Nephron (organoid): ENCODE measurements around the gene PAX9.
A peak's percentile ranks its signal among the peaks of the same experiment; 100 is the strongest.

Experiments
- H3K27ac Mint-ChIP-seq, 3 experiments: 2 replicates each; pipeline ENCODE4 v1.8.0; 2020; ENCODE audit warnings: mixed read lengths in 3 of 3, mild to moderate bottlenecking in 2 of 3, moderate library complexity in 1 of 3
- H3K27me3 Mint-ChIP-seq: 2 replicates; pipeline ENCODE4 v1.8.0; 2021; ENCODE audit warnings: low read depth, mild to moderate bottlenecking, moderate library complexity, mixed read lengths
- H3K36me3 Mint-ChIP-seq: 2 replicates; pipeline ENCODE4 v1.8.0; 2020; ENCODE audit warnings: low read depth, mixed read lengths
- H3K4me1 Mint-ChIP-seq: 2 replicates; pipeline ENCODE4 v1.8.0; 2020; ENCODE audit warnings: mixed read lengths
- H3K4me3 Mint-ChIP-seq, 3 experiments: 2 replicates each; pipeline ENCODE4 v1.8.0; 2020; ENCODE audit warnings: mild to moderate bottlenecking in 3 of 3, mixed read lengths in 3 of 3, moderate library complexity in 2 of 3
- H3K9me3 Mint-ChIP-seq: 2 replicates; pipeline ENCODE4 v1.8.0; 2020; ENCODE audit warnings: mixed read lengths
- TF ChIP-seq, protein P1 (sequence below), 3 experiments: fragments of 200-600 bp; sonication (generic); IDR thresholded peaks; one replicate each; pipeline ENCODE4 v1.5.0; 2021; ENCODE audit warnings: antibody characterized with exemption in 3 of 3; ENCODE audit not compliant: unreplicated experiment in 3 of 3

Gene PAX9

DNA sequence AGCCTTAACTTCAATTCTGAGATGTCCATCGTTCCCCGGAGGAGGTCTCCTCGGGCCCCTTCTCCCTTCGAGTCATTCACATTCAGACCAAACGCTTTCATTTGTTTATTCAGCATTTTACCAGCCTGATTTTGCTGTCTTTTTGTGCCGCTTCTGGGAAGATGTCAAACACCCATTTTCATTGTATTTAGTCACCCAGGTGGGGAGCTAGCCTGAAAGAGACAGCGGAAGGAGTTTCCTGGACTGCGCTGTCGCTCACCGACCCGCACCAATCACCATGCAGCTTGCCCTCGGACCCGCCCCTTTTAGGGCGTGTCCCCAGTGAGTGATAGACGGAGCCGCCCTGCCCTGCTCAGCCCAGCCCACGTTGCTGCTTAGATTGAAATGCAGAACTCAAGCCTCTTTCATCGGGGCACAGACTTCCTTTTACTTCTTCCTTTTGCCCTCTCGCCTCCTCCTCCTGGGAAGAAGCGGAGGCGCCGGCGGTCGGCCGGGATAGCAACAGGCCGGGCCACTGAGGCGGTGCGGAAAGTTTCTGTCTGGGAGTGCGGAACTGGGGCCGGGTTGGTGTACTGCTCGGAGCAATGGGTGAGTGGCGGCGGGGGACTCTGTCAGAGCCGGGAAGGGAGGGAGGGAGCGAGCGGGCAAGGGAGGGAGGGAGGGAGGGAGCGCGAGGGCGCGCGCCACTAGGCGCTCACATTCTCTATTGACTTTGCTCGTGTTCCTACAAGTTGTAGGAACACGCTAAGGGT lies at the start of gene PAX9:
TSS of gene PAX9 (plus strand) at position 355 of the 752 bp plus-strand sequence. CDS start at position 585, 230 bp downstream.
- H3K36me3 Mint-ChIP-seq = no peaks in the 10 kb centered on the region
- H3K4me1 Mint-ChIP-seq = peaks cover 50% of the 10 kb centered on the region
- H3K4me3 Mint-ChIP-seq = peak within 1 kb of the TSS; percentile 84 to 86 (median 85)
- H3K27ac Mint-ChIP-seq = peak within 1 kb of the TSS in 1 of 3 experiments; percentile 23
- TF ChIP-seq, protein P1, sequence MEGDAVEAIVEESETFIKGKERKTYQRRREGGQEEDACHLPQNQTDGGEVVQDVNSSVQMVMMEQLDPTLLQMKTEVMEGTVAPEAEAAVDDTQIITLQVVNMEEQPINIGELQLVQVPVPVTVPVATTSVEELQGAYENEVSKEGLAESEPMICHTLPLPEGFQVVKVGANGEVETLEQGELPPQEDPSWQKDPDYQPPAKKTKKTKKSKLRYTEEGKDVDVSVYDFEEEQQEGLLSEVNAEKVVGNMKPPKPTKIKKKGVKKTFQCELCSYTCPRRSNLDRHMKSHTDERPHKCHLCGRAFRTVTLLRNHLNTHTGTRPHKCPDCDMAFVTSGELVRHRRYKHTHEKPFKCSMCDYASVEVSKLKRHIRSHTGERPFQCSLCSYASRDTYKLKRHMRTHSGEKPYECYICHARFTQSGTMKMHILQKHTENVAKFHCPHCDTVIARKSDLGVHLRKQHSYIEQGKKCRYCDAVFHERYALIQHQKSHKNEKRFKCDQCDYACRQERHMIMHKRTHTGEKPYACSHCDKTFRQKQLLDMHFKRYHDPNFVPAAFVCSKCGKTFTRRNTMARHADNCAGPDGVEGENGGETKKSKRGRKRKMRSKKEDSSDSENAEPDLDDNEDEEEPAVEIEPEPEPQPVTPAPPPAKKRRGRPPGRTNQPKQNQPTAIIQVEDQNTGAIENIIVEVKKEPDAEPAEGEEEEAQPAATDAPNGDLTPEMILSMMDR (IDR thresholded peaks at IDR 0.05; ENCODE audit: unreplicated experiment in 3 of 3) = no peak
- peaks cover 99% of the 10 kb centered on the region for H3K27me3 Mint-ChIP-seq
- H3K9me3 Mint-ChIP-seq = peaks cover 2% of the 10 kb centered on the region

DNA sequence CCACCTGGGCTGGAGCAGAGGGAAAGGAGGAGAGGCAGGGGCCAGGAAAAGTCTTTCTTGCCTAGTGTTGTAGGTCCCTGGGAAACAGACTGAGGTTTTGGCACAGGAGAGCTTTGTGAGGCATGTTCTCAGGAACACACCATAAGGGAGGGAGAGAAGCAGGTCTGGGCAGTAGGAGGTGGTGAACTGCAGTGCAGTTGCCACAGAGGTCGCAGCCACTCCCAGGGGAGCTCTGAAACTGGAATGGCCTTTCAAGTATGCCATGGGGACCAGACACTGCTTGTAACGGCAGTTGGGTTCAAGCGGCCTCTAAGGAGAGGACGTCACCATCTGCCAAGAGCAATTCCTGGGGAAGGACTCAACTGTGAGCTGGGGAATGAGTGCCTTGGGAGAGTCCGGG lies 43.8 kb upstream of the PAX9 start:
- Mint-ChIP-seq H3K9me3 (peaks cover 8% of the 10 kb centered on the region), H3K4me1 (no peaks in the 10 kb centered on the region), H3K27me3 (peaks cover 13% of the 10 kb centered on the region), H3K4me3 (no peak overlapping the region), H3K36me3 (no peaks in the 10 kb centered on the region), H3K27ac (no peak overlapping the region)
- TF ChIP-seq, protein P1 (IDR thresholded peaks at IDR 0.05; ENCODE audit: unreplicated experiment in 3 of 3) = no peak

DNA sequence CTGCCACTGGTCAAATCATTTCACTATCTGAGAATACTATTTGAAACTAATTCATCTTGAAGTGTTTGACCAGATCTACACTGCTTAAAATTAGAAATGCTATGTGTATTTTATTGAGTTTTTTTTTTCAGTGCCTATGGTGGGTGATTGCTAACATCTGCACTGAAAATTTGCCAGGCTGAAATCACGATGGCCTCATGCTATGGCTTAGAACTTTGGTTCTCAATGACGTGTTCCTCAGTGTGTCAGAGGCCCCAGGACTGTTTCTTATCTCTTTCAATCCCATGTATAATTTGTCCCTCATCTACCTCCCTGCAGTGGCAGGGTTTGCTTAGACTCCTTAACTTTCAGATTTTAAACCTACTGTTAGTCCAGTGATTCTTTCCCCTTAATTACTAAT lies 43.0 kb upstream of the PAX9 start:
- H3K27me3 Mint-ChIP-seq = peaks cover 13% of the 10 kb centered on the region
- no peaks in the 10 kb centered on the region for H3K4me1 Mint-ChIP-seq
- no peak overlapping the region for H3K4me3 Mint-ChIP-seq
- TF ChIP-seq, protein P1 (IDR thresholded peaks at IDR 0.05; ENCODE audit: unreplicated experiment in 3 of 3) = no peak
- H3K36me3 Mint-ChIP-seq = no peaks in the 10 kb centered on the region
- no peak overlapping the region for H3K27ac Mint-ChIP-seq
- peaks cover 8% of the 10 kb centered on the region for H3K9me3 Mint-ChIP-seq

DNA sequence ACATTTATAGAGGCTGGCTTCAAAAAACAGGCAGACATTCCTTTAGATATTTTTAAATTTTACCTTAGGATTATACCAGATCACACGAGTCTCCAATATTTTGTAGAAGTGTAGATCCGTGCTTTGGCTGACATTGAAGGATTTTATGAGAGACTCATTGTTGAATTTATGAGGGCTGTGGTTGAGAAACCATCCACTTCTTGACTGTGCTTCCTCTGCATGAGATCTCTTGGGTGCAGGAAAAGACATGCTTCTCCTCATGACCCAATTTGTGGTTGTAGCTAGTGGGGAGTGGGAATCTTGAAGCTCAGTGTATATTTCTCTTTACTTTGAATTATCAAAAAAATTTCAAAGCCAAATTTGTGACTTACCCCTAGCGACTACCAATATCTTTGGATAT lies 42.5 kb upstream of the PAX9 start:
- TF ChIP-seq, protein P1 (IDR thresholded peaks at IDR 0.05; ENCODE audit: unreplicated experiment in 3 of 3) = no peak
- H3K9me3 Mint-ChIP-seq = peaks cover 8% of the 10 kb centered on the region
- no peaks in the 10 kb centered on the region for H3K4me1 Mint-ChIP-seq
- no peak overlapping the region for H3K27ac Mint-ChIP-seq
- no peak overlapping the region for H3K4me3 Mint-ChIP-seq
- H3K36me3 Mint-ChIP-seq = no peaks in the 10 kb centered on the region
- H3K27me3 Mint-ChIP-seq = peaks cover 8% of the 10 kb centered on the region

DNA sequence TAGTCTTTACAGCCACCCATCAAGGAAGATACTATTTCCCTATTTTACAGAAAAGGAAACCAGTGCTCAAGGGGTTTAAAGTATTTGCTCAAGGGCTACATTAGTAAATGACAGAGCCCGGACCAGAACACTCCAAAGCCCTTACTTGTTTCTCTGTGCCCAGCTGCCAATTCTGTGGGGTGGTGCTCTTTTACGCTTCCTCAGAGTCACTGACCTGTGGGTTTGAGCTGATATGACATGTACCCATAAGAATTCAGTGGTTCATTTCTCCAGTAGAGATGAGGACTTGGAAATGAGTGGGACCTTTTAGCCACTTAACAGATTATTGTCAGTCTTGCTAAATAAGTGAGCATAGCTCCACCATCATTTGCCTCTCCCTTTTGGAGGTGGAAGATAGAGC lies 41.8 kb upstream of the PAX9 start:
- no peaks in the 10 kb centered on the region for H3K4me1 Mint-ChIP-seq
- no peak overlapping the region for H3K4me3 Mint-ChIP-seq
- no peak overlapping the region for H3K27ac Mint-ChIP-seq
- no peaks in the 10 kb centered on the region for H3K36me3 Mint-ChIP-seq
- peaks cover 8% of the 10 kb centered on the region for H3K9me3 Mint-ChIP-seq
- peaks cover 8% of the 10 kb centered on the region for H3K27me3 Mint-ChIP-seq
- TF ChIP-seq, protein P1 (IDR thresholded peaks at IDR 0.05; ENCODE audit: unreplicated experiment in 3 of 3) = no peak

DNA sequence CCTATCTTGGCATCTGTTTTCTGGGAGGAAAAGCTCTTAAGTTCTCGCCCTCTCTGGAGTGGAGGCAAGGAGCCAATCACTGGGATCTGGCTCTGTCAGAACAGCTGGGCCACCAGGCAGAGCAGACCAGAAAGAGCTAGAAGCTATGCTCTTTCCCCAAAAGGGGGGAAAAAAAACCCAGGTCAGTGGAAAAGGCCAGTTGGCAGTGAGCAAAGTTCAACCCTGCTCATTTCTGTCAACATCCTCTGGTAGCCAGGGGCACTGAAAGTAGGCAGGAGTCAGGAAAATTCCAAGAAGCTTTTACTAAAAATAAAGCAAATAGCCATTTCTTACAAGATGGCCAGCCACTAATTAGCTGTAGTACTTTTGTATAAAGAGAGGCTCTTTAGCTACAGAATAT lies 36.6 kb upstream of the PAX9 start:
- H3K27me3 Mint-ChIP-seq = peaks cover 18% of the 10 kb centered on the region
- H3K9me3 Mint-ChIP-seq = peaks cover 6% of the 10 kb centered on the region
- no peaks in the 10 kb centered on the region for H3K4me1 Mint-ChIP-seq
- no peak overlapping the region for H3K4me3 Mint-ChIP-seq
- H3K27ac Mint-ChIP-seq = no peak overlapping the region
- no peaks in the 10 kb centered on the region for H3K36me3 Mint-ChIP-seq
- TF ChIP-seq, protein P1 (IDR thresholded peaks at IDR 0.05; ENCODE audit: unreplicated experiment in 3 of 3) = no peak
